Vagina (tissue), 2 donors: ENCODE measurements around the gene GGA3.

ENCODE experiments used
- POLR2A ChIP-seq, 2 donors: fragments of 450-650 bp; IDR thresholded peaks; one replicate each; pipeline ENCODE4 v1.6.1; 2017; ENCODE audit warnings: antibody characterized with exemption in 2 of 2, mild to moderate bottlenecking in 2 of 2, moderate library complexity in 2 of 2
- POLR2AphosphoS5 ChIP-seq, 2 donors: sonication (generic); formaldehyde crosslinking; IDR thresholded peaks; one replicate each; pipeline ENCODE4 v1.9.0; 2017; ENCODE audit warnings: antibody characterized with exemption in 2 of 2, mild to moderate bottlenecking in 2 of 2, low read depth in 1 of 2; ENCODE audit not compliant: insufficient read depth in 1 of 2

DNA sequence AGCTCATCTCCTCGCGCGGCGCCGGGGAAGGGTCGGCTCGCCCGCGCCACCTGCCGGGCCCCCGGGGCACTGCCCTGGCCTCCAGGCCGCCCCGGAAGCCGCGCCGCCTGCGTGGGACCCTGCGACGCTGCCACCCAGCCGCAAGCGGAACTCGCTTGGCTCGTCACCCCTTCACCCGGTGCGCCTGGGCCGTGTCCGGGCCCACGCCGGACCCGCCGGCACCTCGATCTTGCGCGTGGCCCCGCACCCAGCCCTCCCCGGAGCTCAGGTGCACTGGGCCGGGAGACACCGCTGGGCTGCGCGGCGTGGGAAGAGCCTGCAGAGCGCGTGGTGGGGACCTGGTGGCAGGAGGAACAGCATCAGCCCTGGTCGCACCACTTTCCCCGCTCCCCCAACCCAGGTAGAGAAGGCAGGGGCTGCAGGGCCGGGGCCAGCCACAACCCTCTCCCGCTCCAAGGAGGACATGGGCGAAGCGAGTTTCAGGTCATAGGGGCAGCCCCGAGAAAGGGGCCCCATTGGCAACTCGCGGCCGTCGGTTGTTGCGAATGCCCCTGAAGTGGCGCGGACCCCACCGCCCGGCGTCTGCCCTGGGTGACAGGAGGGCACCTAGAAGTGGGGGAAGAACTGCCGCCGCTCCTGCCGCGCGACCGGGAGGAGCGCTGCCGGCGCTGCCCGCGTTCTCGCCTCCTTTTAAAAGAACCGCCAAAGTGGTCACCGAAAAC is 10.0 kb upstream of the GGA3 start:
- TF ChIP-seq POLR2A (IDR thresholded peaks at IDR 0.05) (no peak), POLR2AphosphoS5 (IDR thresholded peaks at IDR 0.05; ENCODE audit: insufficient read depth in 1 of 2, low read depth in 1 of 2) (no peak)
